Heart right ventricle (tissue), 16 donors: ENCODE results near the gene AKAP8. TPM values are rescaled to one million over a fixed set of nuclear protein-coding genes. Genes with fewer than 3 reads are reported as not detected.

ENCODE experiments used
- ATAC-seq, 8 donors: fragments of 200-7000 bp; cut with Tn5 transposase; one replicate each; pipeline ENCODE4 v1.9.1; 2020; ENCODE audit warnings: mild to moderate bottlenecking in 8 of 8, moderate library complexity in 8 of 8, moderate number of reproducible peaks in 1 of 8
- DNase-seq, 2 donors: peaks; one replicate each; pipeline ENCODE4 v3.0.0-alpha.2; 2020
- H3K27ac ChIP-seq, 10 donors: fragments of 200-600 bp; sonication (generic) in 2 of 10; one replicate each; pipeline versions ENCODE4 v1.5.0 to v1.8.0; 2020 to 2022; ENCODE audit warnings: mild to moderate bottlenecking in 3 of 10
- H3K27me3 ChIP-seq, 7 donors: fragments of 200-600 bp; one replicate each; pipeline ENCODE4 v1.8.0; 2021 to 2022; ENCODE audit warnings: mild to moderate bottlenecking in 2 of 7
- H3K36me3 ChIP-seq, 9 donors: fragments of 200-600 bp; sonication (generic) in 1 of 9; one replicate each; pipeline versions ENCODE4 v1.5.0 to v1.8.0; 2020 to 2022; ENCODE audit warnings: mild to moderate bottlenecking in 2 of 9
- H3K4me1 ChIP-seq, 9 donors: fragments of 200-600 bp; sonication (generic) in 1 of 9; one replicate each; pipeline versions ENCODE4 v1.5.0 to v1.8.0; 2020 to 2022; ENCODE audit warnings: mild to moderate bottlenecking in 4 of 9
- H3K4me3 ChIP-seq, 10 donors: fragments of 200-600 bp; sonication (generic) in 2 of 10; one replicate each; pipeline versions ENCODE4 v1.5.0 to v1.8.0; 2020 to 2022; ENCODE audit warnings: mild to moderate bottlenecking in 7 of 10, moderate library complexity in 2 of 10
- H3K9me3 ChIP-seq, 11 donors: fragments of 200-600 bp in 10 of 11; sonication (generic) in 2 of 11; one replicate each; pipeline versions ENCODE4 v1.5.0 to v1.8.0; 2013 to 2022; ENCODE audit warnings: mild to moderate bottlenecking in 2 of 11, control low read depth in 1 of 11, moderate library complexity in 1 of 11
- CTCF ChIP-seq, 9 donors: fragments of 200-600 bp; sonication (generic) in 2 of 9; IDR thresholded peaks; one replicate each; pipeline versions ENCODE4 v1.5.0 to v1.8.0; 2021 to 2022; ENCODE audit warnings: antibody characterized with exemption in 9 of 9, mild to moderate bottlenecking in 5 of 9, moderate library complexity in 1 of 9
- WGBS, 2 donors: extraction: QIAGEN DNeasy Blood & Tissue Kit; methylation state at CpG; one replicate each; pipeline ENCODE4 v1.1.7; 2013; ENCODE audit warnings: inconsistent platforms in 1 of 2; 5-methylcytosine and 5-hydroxymethylcytosine counted together
- intact Hi-C, 10 donors: fragments of 100-400 bp; cut with DNase I; formaldehyde crosslinking; loops; one replicate each; pipeline versions ENCODE4 v1.11.1 to v1.14.2; 2022
- long read RNA-seq, 3 donors: library from polyadenylated mRNA; unstranded; transcript quantifications; one replicate each; pipeline ENCODE4 v2.0.0, GENCODE V29; 2020 to 2021
- polyA plus RNA-seq, 2 donors: library from polyadenylated mRNA; stranded (reverse); fragments of 200-250 nt; gene quantifications; one replicate each; pipeline ENCODE4 v1.2.3, GENCODE V29; 2013
- total RNA-seq, 10 donors: library from RNA; stranded (reverse); fragmentation: NEBNext Ultra II Directional in 3 of 10; extraction: Animal tissue kit (Norgen Biotek cat#: 25700) in 3 of 10; gene quantifications; one replicate each; pipeline versions ENCODE4 v1.2.1 to v1.2.4, GENCODE V29; 2021 to 2023
- donor health status: Arrhythmogenic right ventricular cardiomyopathy.
- donor health status: ischemic (EF 13 %, LVEDD 7.1; RV severe dilation, severe dysfunction).
- donor health status: healthy with polysubstance abuse.
- donor health status: DM: no; HTN: yes; CAD: no.
- donor health status: DM: no; HTN: no; CAD: no.
- donor health status: ischemic (EF 25% LVEDD 6.9; RV normal size, moderate dysfunction).
- donor health status: ischemic (EF 25% LVEDD 5.7; RV mildly dilated, moderate dysfunction).
- donor health status: healthy.
- donor health status: DM: yes; HTN: yes; CAD: no.
- donor health status: Ischemic cardiomyopathy.
- donor health status: ischemic (EF 35%, LVEDD 5.7; RV mildly dilated, moderate dysfunction).
- donor health status: nonischemic (EF 11% LVEDD 7.7; RV severe dilation, severe dysfunction).
- donor health status: DM: yes; HTN: yes; CAD: no.
- donor health status: PGD.
- donor health status: ischemic (EF 29% LVEDD 5.4; RV normal size, mild dysfunction).
- donor health status: nonischemic (EF 23%, LVEDD 6.1; RV moderate dilation, normal function).

Gene AKAP8
- total RNA-seq: 10 to 100 TPM; 15.7 to 32.2 (median 18.6) TPM
- 10 to 100 TPM; 12.8 to 21.8 TPM for polyA plus RNA-seq
- long read RNA-seq, donor 1, transcript AKAP8-201 (14 exons, 3,670 nt): major isoform, 29 of 67 reads
- long read RNA-seq, donor 1, partial matches to known transcripts: 26 of 67 reads
- long read RNA-seq, donor 1, other reads (novel, unspliced or antisense): 9 of 67 reads
- long read RNA-seq, donor 2, transcript AKAP8-201 (14 exons, 3,670 nt): major isoform, 12 of 41 reads
- long read RNA-seq, donor 2, partial matches to known transcripts: 22 of 41 reads
- long read RNA-seq, donor 2, other reads (novel, unspliced or antisense): 6 of 41 reads
- long read RNA-seq, donor 3, transcript AKAP8-201 (14 exons, 3,670 nt): major isoform, 33 of 103 reads
- long read RNA-seq, donor 3, partial matches to known transcripts: 59 of 103 reads
- long read RNA-seq, donor 3, other reads (novel, unspliced or antisense): 10 of 103 reads

- intact Hi-C loops: loop anchor here in 5 of 10 donors (2.0 to 10.0 kb wide), 9 partner anchors 38 to 175 kb away; partner anchors contain the start of genes AKAP8L (in 2 of the 5), BRD4 (in 2 of the 5) and WIZ (in 1 of the 5)
- Histone ChIP-seq H3K9me3 (no peaks in the 10 kb centered on the region), H3K27ac (peak within 1 kb of the TSS; percentile 93 to 99 (median 98)), H3K27me3 (no peaks in the 10 kb centered on the region), H3K4me3 (peak within 1 kb of the TSS; percentile 58 to 99 (median 90)), H3K36me3 (peaks cover 0 to 21% (median 0%) of the 10 kb centered on the region in 9 donors), H3K4me1 (peaks cover 26 to 49% (median 47%) of the 10 kb centered on the region in 9 donors)
- ATAC-seq (peak; percentile 94 to 97 (median 97)), DNase-seq (peak; percentile 98 to 99)
- no peak for TF ChIP-seq CTCF (IDR thresholded peaks at IDR 0.05)
- WGBS, 2 donors: 0 to 1% methylated on average over 109 to 111 of the region's 111 CpGs
Observed at GRCh38 chr19:15379083-15379998, at the start of gene AKAP8. TSS of gene AKAP8 (minus strand) at chr19:15379787. CDS start at chr19:15379731, 56 bp downstream.

GRCh38 chr19:15427991-15428471 is 48.4 kb upstream of the AKAP8 start:
- Histone ChIP-seq H3K36me3 (peaks cover 0 to 66% (median 32%) of the 10 kb centered on the region in 9 donors), H3K4me1 (peaks cover 10 to 42% (median 35%) of the 10 kb centered on the region in 9 donors), H3K9me3 (peaks cover 0 to 6% (median 0%) of the 10 kb centered on the region in 11 donors), H3K27ac (no peak overlapping the region), H3K27me3 (no peaks in the 10 kb centered on the region), H3K4me3 (no peak overlapping the region)
- ATAC-seq: no peak
- DNase-seq: no peak
- TF ChIP-seq CTCF (IDR thresholded peaks at IDR 0.05): no peak
- 92 to 96% methylated on average over 31 to 35 of the region's 35 CpGs for WGBS, 2 donors
- intact Hi-C loops: no loop called here

- 97% methylated on average over 25 of the region's 25 CpGs for WGBS, 2 donors
- Histone ChIP-seq H3K9me3 (peaks cover 0 to 7% (median 0%) of the 10 kb centered on the region in 11 donors), H3K27ac (no peak overlapping the region), H3K4me1 (peaks cover 10 to 45% (median 41%) of the 10 kb centered on the region in 9 donors), H3K27me3 (no peaks in the 10 kb centered on the region), H3K4me3 (no peak overlapping the region), H3K36me3 (peaks cover 0 to 73% (median 40%) of the 10 kb centered on the region in 9 donors)
- ATAC-seq: no peak
- DNase-seq: no peak
- intact Hi-C loops: no loop called here
- no peak for TF ChIP-seq CTCF (IDR thresholded peaks at IDR 0.05)
Observed at GRCh38 chr19:15427350-15427700, 47.7 kb upstream of the AKAP8 start.
